Natural killer cell (primary cell): ENCODE results near the gene SPDL1. TPM values are rescaled to one million over a fixed set of nuclear protein-coding genes. Genes with fewer than 3 reads are reported as not detected.
"Not testable (repeated sequence)": the region's sequence is repeated elsewhere in the genome, so short reads cannot be mapped to it uniquely, and the experiment has no call there.

Experiments
- ATAC-seq, 3 donors: fragments of 150-1000 bp in 2 of 3; fragments of 200-7000 bp in 1 of 3; cut with Tn5 transposase; 1 replicate in 1 of 3; 2 replicates in 2 of 3; pipeline ENCODE4 v1.10.0; 2021; ENCODE audit warnings: mild to moderate bottlenecking in 2 of 3, moderate library complexity in 2 of 3
- DNase-seq, 2 donors: peaks; one replicate each; pipeline versions ENCODE4 v3.0.0 to v3.0.0-alpha.2; 2013 to 2021; ENCODE audit warnings: mixed read lengths in 1 of 2
- H3K27ac ChIP-seq: one replicate; pipeline ENCODE4 v1.5.1; 2013; ENCODE audit warnings: mild to moderate bottlenecking, low read length
- H3K27me3 ChIP-seq: one replicate; pipeline ENCODE4 v1.6.1; 2013; ENCODE audit warnings: low read length; ENCODE audit not compliant: control insufficient read depth, insufficient read depth
- H3K36me3 ChIP-seq: one replicate; pipeline ENCODE4 v1.6.1; 2013; ENCODE audit warnings: low read length; ENCODE audit not compliant: control insufficient read depth, insufficient read depth
- H3K4me1 ChIP-seq: one replicate; pipeline ENCODE4 v1.6.1; 2013; ENCODE audit warnings: low read length; ENCODE audit not compliant: control insufficient read depth, insufficient read depth
- H3K4me3 ChIP-seq: one replicate; pipeline ENCODE4 v1.5.1; 2013; ENCODE audit warnings: low read length
- H3K9me3 ChIP-seq: one replicate; pipeline ENCODE4 v1.6.1; 2013; ENCODE audit warnings: low read length; ENCODE audit not compliant: control insufficient read depth, insufficient read depth
- H3K27ac Mint-ChIP-seq, 2 donors: one replicate each; pipeline ENCODE4 v1.8.0; 2022; ENCODE audit warnings: mild to moderate bottlenecking in 2 of 2, mixed read lengths in 2 of 2, moderate library complexity in 1 of 2
- H3K27me3 Mint-ChIP-seq, 2 donors: one replicate each; pipeline ENCODE4 v1.8.0; 2022; ENCODE audit warnings: low read depth in 2 of 2, mixed read lengths in 2 of 2
- H3K36me3 Mint-ChIP-seq: one replicate; pipeline ENCODE4 v1.8.0; 2022; ENCODE audit warnings: mixed read lengths
- H3K4me1 Mint-ChIP-seq, 2 donors: one replicate each; pipeline ENCODE4 v1.8.0; 2022; ENCODE audit warnings: mixed read lengths in 2 of 2
- H3K4me3 Mint-ChIP-seq: one replicate; pipeline ENCODE4 v1.8.0; 2022; ENCODE audit warnings: mild to moderate bottlenecking, moderate library complexity, mixed read lengths
- H3K9me3 Mint-ChIP-seq, 2 donors: one replicate each; pipeline ENCODE4 v1.8.0; 2022; ENCODE audit warnings: mixed read lengths in 2 of 2
- WGBS: methylation state at CpG from one replicate; pipeline ENCODE4 v1.1.7; 2013; ENCODE audit warnings: missing lambda C conversion rate; ENCODE audit not compliant: insufficient coverage; 5-methylcytosine and 5-hydroxymethylcytosine counted together
- intact Hi-C: fragments of 100-400 bp; cut with micrococcal nuclease; formaldehyde crosslinking; loops from one replicate; pipeline ENCODE4 v1.14.2; 2022
- total RNA-seq, 4 donors: library from RNA; stranded (reverse); fragments of 120-200 nt in 1 of 4; gene quantifications; one replicate each; pipeline versions ENCODE4 v1.2.3 to v1.2.4, GENCODE V29; 2013 to 2022
- TF ChIP-seq, protein P1 (sequence below): fragments of 200-600 bp; IDR thresholded peaks from one replicate; pipeline ENCODE4 v1.8.0; 2022; ENCODE audit warnings: antibody characterized with exemption

SPDL1 gene
- total RNA-seq, 3 donors from 2014 or later (not counting 1 experiment from before 2014, with no cell fraction given), result 6.5 to 19.1 (median 10.2) TPM

DNA sequence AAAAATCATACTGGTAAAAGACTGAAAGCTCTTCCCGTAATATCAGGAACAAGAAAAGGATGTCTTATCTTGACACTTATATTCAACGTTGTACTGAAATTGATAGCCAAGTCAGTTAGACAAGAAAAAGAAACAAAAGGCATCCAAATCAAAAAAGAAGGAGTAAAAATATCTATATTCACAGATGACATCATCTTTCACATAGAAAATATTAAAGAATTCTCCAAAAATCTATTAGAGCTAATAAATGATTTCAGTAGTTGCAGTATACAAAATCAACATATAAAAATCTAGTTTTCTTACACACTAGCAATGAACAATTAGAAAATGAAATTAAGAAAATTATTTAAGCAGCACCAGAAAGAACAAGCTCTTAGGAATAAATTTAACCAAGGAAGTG, 24.3 kb downstream of the SPDL1 start:
- Histone ChIP-seq H3K4me1 (no peaks in the 10 kb centered on the region), H3K27me3 (peaks cover 2% of the 10 kb centered on the region), H3K27ac (no peak overlapping the region), H3K36me3 (peaks cover 1% of the 10 kb centered on the region), H3K4me3 (no peak overlapping the region), H3K9me3 (no peaks in the 10 kb centered on the region)
- no peaks in the 10 kb centered on the region for H3K4me1 Mint-ChIP-seq
- peaks cover 10 to 25% of the 10 kb centered on the region in 2 donors for H3K27me3 Mint-ChIP-seq
- H3K9me3 Mint-ChIP-seq, result peaks cover 3 to 5% of the 10 kb centered on the region in 2 donors
- H3K36me3 Mint-ChIP-seq, result peaks cover 12% of the 10 kb centered on the region
- H3K27ac Mint-ChIP-seq, result no peak overlapping the region
- no peak for DNase-seq
- intact Hi-C loops, result no loop called here
- no peak overlapping the region for H3K4me3 Mint-ChIP-seq
- TF ChIP-seq, protein P1, sequence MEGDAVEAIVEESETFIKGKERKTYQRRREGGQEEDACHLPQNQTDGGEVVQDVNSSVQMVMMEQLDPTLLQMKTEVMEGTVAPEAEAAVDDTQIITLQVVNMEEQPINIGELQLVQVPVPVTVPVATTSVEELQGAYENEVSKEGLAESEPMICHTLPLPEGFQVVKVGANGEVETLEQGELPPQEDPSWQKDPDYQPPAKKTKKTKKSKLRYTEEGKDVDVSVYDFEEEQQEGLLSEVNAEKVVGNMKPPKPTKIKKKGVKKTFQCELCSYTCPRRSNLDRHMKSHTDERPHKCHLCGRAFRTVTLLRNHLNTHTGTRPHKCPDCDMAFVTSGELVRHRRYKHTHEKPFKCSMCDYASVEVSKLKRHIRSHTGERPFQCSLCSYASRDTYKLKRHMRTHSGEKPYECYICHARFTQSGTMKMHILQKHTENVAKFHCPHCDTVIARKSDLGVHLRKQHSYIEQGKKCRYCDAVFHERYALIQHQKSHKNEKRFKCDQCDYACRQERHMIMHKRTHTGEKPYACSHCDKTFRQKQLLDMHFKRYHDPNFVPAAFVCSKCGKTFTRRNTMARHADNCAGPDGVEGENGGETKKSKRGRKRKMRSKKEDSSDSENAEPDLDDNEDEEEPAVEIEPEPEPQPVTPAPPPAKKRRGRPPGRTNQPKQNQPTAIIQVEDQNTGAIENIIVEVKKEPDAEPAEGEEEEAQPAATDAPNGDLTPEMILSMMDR, result no peak
- ATAC-seq, result no peak
- 100% methylated on average over 1 of the region's 2 CpGs for WGBS

DNA sequence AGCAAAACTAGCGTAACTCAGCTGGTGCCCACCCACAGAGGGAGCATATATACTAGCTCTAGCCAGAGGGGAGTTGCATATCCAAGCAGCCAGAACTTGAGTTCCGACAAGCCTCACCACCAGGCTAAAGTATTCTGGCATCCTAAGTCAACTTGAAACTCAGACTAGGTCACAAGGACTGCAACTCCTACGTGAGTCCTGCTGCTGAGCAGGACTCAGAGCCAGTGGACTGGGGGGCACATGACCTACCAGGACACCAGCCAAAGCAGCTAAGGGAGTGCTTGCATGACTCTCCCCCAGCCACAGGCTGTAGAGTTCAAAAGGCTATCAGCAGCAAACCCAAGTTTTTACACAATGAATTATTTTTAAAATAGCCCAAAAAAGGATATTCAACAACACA, 26.1 kb downstream of the SPDL1 start:
- peaks cover 13 to 31% of the 10 kb centered on the region in 2 donors for H3K27me3 Mint-ChIP-seq
- no peak overlapping the region for H3K4me3 Mint-ChIP-seq
- H3K27ac Mint-ChIP-seq, result no peak overlapping the region
- Histone ChIP-seq H3K36me3 (no peaks in the 10 kb centered on the region), H3K27me3 (peaks cover 2% of the 10 kb centered on the region), H3K9me3 (no peaks in the 10 kb centered on the region), H3K27ac (no peak overlapping the region), H3K4me3 (no peak overlapping the region), H3K4me1 (no peaks in the 10 kb centered on the region)
- no peaks in the 10 kb centered on the region for H3K4me1 Mint-ChIP-seq
- H3K36me3 Mint-ChIP-seq, result peaks cover 12% of the 10 kb centered on the region
- DNase-seq, result no peak
- peaks cover 3 to 5% of the 10 kb centered on the region in 2 donors for H3K9me3 Mint-ChIP-seq
- no peak for ATAC-seq
- intact Hi-C loops, result no loop called here
- 86% methylated on average over 3 of the region's 3 CpGs for WGBS
- TF ChIP-seq, protein P1, result no peak

DNA sequence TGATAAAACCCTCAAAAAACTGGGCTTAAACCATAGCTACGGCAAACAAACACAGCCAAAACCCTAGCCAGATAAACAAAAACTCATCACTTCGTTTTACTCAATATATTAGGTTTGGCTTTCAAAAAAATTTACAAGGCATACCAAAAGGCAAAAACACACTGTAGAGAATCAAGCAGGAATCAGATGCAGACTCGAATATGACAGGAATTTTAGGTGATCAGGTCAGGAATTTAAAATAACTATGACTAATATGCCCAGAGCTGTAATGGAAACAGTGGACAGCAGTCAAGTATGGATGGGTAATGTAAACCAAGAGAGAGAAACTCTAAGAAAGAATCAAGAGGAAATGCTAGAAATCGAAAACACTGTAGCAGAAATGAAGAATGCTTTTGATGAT, 27.0 kb downstream of the SPDL1 start:
- Mint-ChIP-seq H3K36me3 (peaks cover 12% of the 10 kb centered on the region), H3K4me3 (no peak overlapping the region), H3K27me3 (peaks cover 17 to 31% of the 10 kb centered on the region in 2 donors), H3K4me1 (no peaks in the 10 kb centered on the region), H3K27ac (no peak overlapping the region), H3K9me3 (peaks cover 3 to 5% of the 10 kb centered on the region in 2 donors)
- intact Hi-C loops, result no loop called here
- WGBS, result 84% methylated on average over 4 of the region's 4 CpGs
- TF ChIP-seq, protein P1, result no peak
- Histone ChIP-seq H3K9me3 (no peaks in the 10 kb centered on the region), H3K4me3 (no peak overlapping the region), H3K4me1 (no peaks in the 10 kb centered on the region), H3K36me3 (no peaks in the 10 kb centered on the region), H3K27me3 (peaks cover 2% of the 10 kb centered on the region), H3K27ac (no peak overlapping the region)
- no peak for ATAC-seq
- no peak for DNase-seq

DNA sequence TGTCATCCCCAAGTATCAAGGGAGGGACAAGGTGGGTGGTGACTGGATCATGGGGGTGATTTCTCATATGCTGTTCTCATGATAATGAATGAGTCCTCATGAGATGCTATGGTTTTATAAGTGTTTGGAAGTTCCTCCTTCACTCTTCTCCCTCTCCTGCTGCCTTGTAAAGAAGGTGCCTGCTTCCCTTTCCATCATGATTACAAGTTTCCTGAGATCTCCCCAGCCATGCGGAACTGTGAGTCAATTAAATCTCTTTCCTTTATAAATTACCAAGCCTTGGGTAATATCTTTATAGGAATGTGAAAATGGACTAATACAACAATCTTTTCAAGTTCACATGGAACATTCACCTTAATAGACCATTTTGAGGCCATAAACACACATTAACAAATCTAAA, 32.0 kb downstream of the SPDL1 start:
- TF ChIP-seq, protein P1, result no peak
- DNase-seq, result no peak
- Mint-ChIP-seq H3K27me3 (peaks cover 24 to 54% of the 10 kb centered on the region in 2 donors), H3K9me3 (peaks cover 3 to 4% of the 10 kb centered on the region in 2 donors), H3K4me1 (no peaks in the 10 kb centered on the region), H3K27ac (no peak overlapping the region), H3K4me3 (no peak overlapping the region), H3K36me3 (peaks cover 5% of the 10 kb centered on the region)
- Histone ChIP-seq H3K4me3 (no peak overlapping the region), H3K27ac (no peak overlapping the region), H3K9me3 (no peaks in the 10 kb centered on the region), H3K27me3 (peaks cover 2% of the 10 kb centered on the region), H3K4me1 (no peaks in the 10 kb centered on the region), H3K36me3 (no peaks in the 10 kb centered on the region)
- intact Hi-C loops, result no loop called here
- no peak for ATAC-seq
- WGBS, result no CpG with 5 or more reads among the region's 1 CpG

DNA sequence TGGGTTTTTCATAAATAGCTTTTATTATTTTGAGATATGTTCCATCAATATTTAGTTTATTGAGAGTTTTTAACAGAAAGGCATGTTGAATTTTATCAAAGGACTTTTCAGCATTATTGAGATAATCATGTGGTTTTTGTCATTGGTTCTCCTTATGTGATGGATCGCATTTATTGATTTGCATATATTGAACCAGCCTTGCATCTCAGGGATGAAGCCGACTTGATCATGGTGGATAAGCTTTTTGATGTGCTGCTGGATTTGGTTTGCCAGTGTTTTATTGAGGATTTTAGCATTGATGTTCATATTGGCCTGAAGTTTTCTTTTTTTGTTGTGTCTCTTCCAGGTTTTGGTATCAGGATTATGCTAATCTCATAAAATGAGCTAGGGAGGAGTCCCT, 40.7 kb downstream of the SPDL1 start:
- H3K9me3 ChIP-seq, H3K27me3 ChIP-seq, intact Hi-C loops, H3K4me1 ChIP-seq, H3K36me3 Mint-ChIP-seq, H3K27ac ChIP-seq, H3K4me1 Mint-ChIP-seq, H3K27ac Mint-ChIP-seq, H3K36me3 ChIP-seq, DNase-seq, H3K4me3 ChIP-seq, ATAC-seq, H3K9me3 Mint-ChIP-seq, H3K4me3 Mint-ChIP-seq: not testable (repeated sequence)
- H3K27me3 Mint-ChIP-seq, result peaks cover 19 to 39% of the 10 kb centered on the region in 2 donors
- WGBS, result 94% methylated on average over 2 of the region's 2 CpGs
